Stomach (tissue), 19 donors: ENCODE data around the gene EXOC3. TPM values are rescaled to one million over a fixed set of nuclear protein-coding genes. Genes with fewer than 3 reads are reported as not detected.

Experiments used
- DNase-seq, 2 donors: peaks; one replicate each; pipeline versions ENCODE4 v3.0.0 to v3.0.0-alpha.2; 2013 to 2019
- H3K27ac ChIP-seq, 5 donors: fragments of 200-600 bp in 4 of 5; sonication (generic) in 4 of 5; one replicate each; pipeline ENCODE4 v1.5.1; 2013 to 2019; ENCODE audit warnings: mild to moderate bottlenecking in 1 of 5, moderate library complexity in 1 of 5
- H3K27me3 ChIP-seq, 3 donors: fragments of 200-600 bp; sonication (generic); one replicate each; pipeline ENCODE4 v1.5.1; 2017 to 2019; ENCODE audit warnings: mixed run types in 1 of 3
- H3K36me3 ChIP-seq, 4 donors: fragments of 200-600 bp; sonication (generic); 1 replicate in 3 of 4; 2 replicates in 1 of 4; pipeline ENCODE4 v1.5.1; 2016 to 2019
- H3K4me1 ChIP-seq, 4 donors: fragments of 200-600 bp; sonication (generic); one replicate each; pipeline ENCODE4 v1.5.1; 2016 to 2019
- H3K4me3 ChIP-seq, 4 donors: fragments of 200-600 bp; sonication (generic) in 3 of 4; one replicate each; pipeline ENCODE4 v1.5.1; 2016 to 2019; ENCODE audit warnings: mild to moderate bottlenecking in 1 of 4
- H3K9me3 ChIP-seq, 4 donors: fragments of 200-600 bp; sonication (generic); one replicate each; pipeline ENCODE4 v1.5.1; 2016 to 2019
- EP300 ChIP-seq: sonication (generic); formaldehyde crosslinking; IDR thresholded peaks from one replicate; pipeline ENCODE4 v1.6.1; 2017; ENCODE audit warnings: antibody characterized with exemption
- POLR2A ChIP-seq, 4 donors: fragments of 450-650 bp; IDR thresholded peaks; one replicate each; pipeline ENCODE4 v1.6.1; 2016; ENCODE audit warnings: antibody characterized with exemption in 4 of 4, control low read depth in 2 of 4, mild to moderate bottlenecking in 1 of 4, moderate library complexity in 1 of 4
- POLR2AphosphoS5 ChIP-seq, 3 donors: sonication (generic); formaldehyde crosslinking; IDR thresholded peaks; one replicate each; pipeline ENCODE4 v1.6.1; 2016; ENCODE audit warnings: antibody characterized with exemption in 3 of 3
- WGBS, 5 donors: extraction: QIAGEN DNeasy Blood & Tissue Kit in 3 of 5; methylation state at CpG; one replicate each; pipeline versions ENCODE4 v1.1.5 to v1.1.7; 2013 to 2018; 5-methylcytosine and 5-hydroxymethylcytosine counted together
- intact Hi-C: fragments of 100-400 bp; cut with DNase I; formaldehyde crosslinking; loops from one replicate; pipeline ENCODE4 v1.15.1; 2023; ENCODE audit warnings: low total_unique reads
- long read RNA-seq, 10 donors: transcript quantifications; one replicate each; lab custom pipeline, GENCODE V29; 2026
- polyA plus RNA-seq, 3 donors: library from polyadenylated mRNA; stranded (reverse); fragments of 200-250 nt; gene quantifications; one replicate each; pipeline ENCODE4 v1.2.3, GENCODE V29; 2013
- total RNA-seq, 5 donors: library from RNA; depleted of rRNA; stranded (reverse); fragments of >200 nt; gene quantifications; one replicate each; pipeline versions ENCODE4 v1.1.0 to v1.2.3, GENCODE V29; 2014 to 2016
- TF ChIP-seq, protein P1 (sequence below), 7 experiments: fragments of 450-650 bp in 4 of 7; fragments of 200-600 bp in 3 of 7; sonication (generic) in 3 of 7; IDR thresholded peaks; one replicate each; pipeline ENCODE4 v1.5.1; 2016 to 2019; ENCODE audit warnings: antibody characterized with exemption in 7 of 7, control low read depth in 2 of 7, mild to moderate bottlenecking in 1 of 7
- donor health status: healthy with polysubstance abuse.
- donor health status: Bipolar disorder and iron deficiency.
- donor health status: healthy.

Gene EXOC3
- total RNA-seq (100 to 1,000 TPM in 1 of 5 donors, 10 to 100 TPM in 4; 52.7 to 133 (median 77.7) TPM), polyA plus RNA-seq (10 to 100 TPM; 29.9 to 38.8 (median 33.6) TPM)
- long read RNA-seq, donor 1, partial matches to known transcripts, result 0 of 1 reads
- long read RNA-seq, donor 1, other reads (novel, unspliced or antisense), result 0 of 1 reads
- long read RNA-seq, donor 2, partial matches to known transcripts, result 0 of 6 reads
- long read RNA-seq, donor 2, other reads (novel, unspliced or antisense), result 0 of 6 reads
- long read RNA-seq, donor 3, partial matches to known transcripts, result 0 of 3 reads
- long read RNA-seq, donor 3, other reads (novel, unspliced or antisense), result 0 of 3 reads
- long read RNA-seq, donor 4, partial matches to known transcripts, result 0 of 1 reads
- long read RNA-seq, donor 4, other reads (novel, unspliced or antisense), result 0 of 1 reads
- long read RNA-seq, donor 5, partial matches to known transcripts, result 0 of 3 reads
- long read RNA-seq, donor 5, other reads (novel, unspliced or antisense), result 0 of 3 reads
- long read RNA-seq, donor 6, partial matches to known transcripts, result 0 of 9 reads
- long read RNA-seq, donor 6, other reads (novel, unspliced or antisense), result 6 of 9 reads
- long read RNA-seq, donor 7, partial matches to known transcripts, result 0 of 4 reads
- long read RNA-seq, donor 7, other reads (novel, unspliced or antisense), result 0 of 4 reads
- long read RNA-seq, donor 8, partial matches to known transcripts, result 10 of 10 reads
- long read RNA-seq, donor 8, other reads (novel, unspliced or antisense), result 0 of 10 reads
- long read RNA-seq, donor 9, partial matches to known transcripts, result 0 of 1 reads
- long read RNA-seq, donor 9, other reads (novel, unspliced or antisense), result 0 of 1 reads
- long read RNA-seq, donor 10, partial matches to known transcripts, result 0 of 2 reads
- long read RNA-seq, donor 10, other reads (novel, unspliced or antisense), result 0 of 2 reads

DNA sequence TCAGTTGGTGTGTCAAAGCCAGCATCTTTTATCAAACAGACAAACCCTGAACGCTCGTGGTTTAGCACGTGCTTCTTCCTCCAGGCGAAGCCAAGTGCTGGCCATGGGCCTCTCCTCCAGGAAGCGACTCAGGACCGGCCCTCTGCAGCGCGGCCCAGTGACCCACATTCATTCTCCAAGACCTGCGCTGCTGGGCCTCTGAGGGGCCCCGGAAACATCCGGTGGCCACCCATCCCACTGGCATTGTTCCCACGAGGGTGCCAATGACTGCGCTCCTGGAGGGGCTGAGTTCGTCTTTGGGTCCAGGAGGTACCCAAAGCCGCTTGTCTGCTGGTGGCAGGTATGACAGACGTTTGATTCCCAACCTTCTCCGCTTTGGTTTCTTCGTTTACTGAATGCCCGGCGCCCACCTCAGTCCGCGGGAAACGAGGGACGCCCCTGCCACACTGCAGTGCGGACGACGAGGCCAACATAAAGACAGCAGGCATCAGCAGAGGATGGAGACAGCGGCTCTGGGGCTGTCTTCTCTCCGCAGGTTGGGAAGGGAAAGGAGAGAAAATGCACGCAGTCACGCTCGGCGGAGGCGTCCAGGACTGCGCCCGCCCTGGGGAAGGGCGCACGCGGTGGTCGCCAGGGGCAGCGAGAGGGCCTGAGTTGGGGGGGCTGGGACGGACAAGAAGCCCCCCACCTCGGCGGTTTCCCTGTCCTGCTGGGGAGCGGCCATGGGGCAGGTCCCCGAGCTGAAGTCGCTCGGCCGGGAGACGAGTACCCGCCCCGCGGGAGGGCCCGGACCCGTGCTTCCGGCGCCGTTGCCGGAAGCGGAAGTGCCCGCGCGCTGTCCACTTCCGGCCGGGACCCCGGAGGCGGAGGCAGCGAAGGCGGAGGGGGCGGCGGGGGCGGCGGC, at the start of gene EXOC3:
TSS of gene EXOC3 (plus strand) at position 842 of the 904 bp plus-strand sequence. CDS start 3,030 bp downstream, outside the sequence.
- peaks cover 0 to 5% (median 0%) of the 10 kb centered on the region in 3 donors for H3K27me3 ChIP-seq
- peak within 1 kb of the TSS; percentile 71 to 96 (median 84) for H3K27ac ChIP-seq
- WGBS, 5 donors, result 2 to 7% (median 4%) methylated on average over 27 to 72 of the region's 73 CpGs
- peak; percentile 77 to 93 for DNase-seq
- TF ChIP-seq POLR2AphosphoS5 (IDR thresholded peaks at IDR 0.05) (peak; percentile 47 to 90 (median 73)), EP300 (no peak)
- TF ChIP-seq, protein P1, sequence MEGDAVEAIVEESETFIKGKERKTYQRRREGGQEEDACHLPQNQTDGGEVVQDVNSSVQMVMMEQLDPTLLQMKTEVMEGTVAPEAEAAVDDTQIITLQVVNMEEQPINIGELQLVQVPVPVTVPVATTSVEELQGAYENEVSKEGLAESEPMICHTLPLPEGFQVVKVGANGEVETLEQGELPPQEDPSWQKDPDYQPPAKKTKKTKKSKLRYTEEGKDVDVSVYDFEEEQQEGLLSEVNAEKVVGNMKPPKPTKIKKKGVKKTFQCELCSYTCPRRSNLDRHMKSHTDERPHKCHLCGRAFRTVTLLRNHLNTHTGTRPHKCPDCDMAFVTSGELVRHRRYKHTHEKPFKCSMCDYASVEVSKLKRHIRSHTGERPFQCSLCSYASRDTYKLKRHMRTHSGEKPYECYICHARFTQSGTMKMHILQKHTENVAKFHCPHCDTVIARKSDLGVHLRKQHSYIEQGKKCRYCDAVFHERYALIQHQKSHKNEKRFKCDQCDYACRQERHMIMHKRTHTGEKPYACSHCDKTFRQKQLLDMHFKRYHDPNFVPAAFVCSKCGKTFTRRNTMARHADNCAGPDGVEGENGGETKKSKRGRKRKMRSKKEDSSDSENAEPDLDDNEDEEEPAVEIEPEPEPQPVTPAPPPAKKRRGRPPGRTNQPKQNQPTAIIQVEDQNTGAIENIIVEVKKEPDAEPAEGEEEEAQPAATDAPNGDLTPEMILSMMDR (IDR thresholded peaks at IDR 0.05), result no peak
- intact Hi-C loops, result no loop called here
- H3K9me3 ChIP-seq, result no peaks in the 10 kb centered on the region
- peaks cover 13 to 23% (median 18%) of the 10 kb centered on the region in 4 donors for H3K36me3 ChIP-seq
- H3K4me3 ChIP-seq, result peak within 1 kb of the TSS; percentile 75 to 100 (median 96)
- peaks cover 18 to 48% (median 37%) of the 10 kb centered on the region in 4 donors for H3K4me1 ChIP-seq

DNA sequence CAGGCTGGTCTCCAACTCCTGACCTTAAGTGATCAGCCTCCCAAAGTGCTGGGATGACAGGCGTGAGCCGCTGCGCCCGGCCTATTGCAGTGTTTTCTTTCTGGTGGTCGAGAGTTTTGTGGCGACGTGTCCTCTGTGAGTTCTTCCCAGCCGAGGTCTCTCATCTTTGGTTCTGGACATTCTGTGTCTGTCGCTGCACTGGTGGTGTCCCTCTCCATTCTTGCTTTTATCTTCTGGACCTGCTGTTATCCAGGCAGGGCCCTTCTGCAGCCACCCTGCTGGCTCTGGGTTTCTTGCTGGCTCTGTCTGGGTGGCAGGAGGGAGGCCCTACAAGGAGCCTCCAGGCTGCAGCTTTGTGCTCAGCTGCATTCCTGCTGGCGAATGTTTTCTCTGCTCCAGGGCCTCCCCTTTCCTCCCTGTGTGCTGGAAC, 49.1 kb upstream of the EXOC3 start:
- no peak for DNase-seq
- H3K27ac ChIP-seq, result no peak overlapping the region
- H3K4me3 ChIP-seq, result no peak overlapping the region
- H3K36me3 ChIP-seq, result no peaks in the 10 kb centered on the region
- H3K27me3 ChIP-seq, result peaks cover 0 to 15% (median 1%) of the 10 kb centered on the region in 3 donors
- peaks cover 0 to under 1% (median 0%) of the 10 kb centered on the region in 4 donors for H3K4me1 ChIP-seq
- WGBS, 5 donors, result 79 to 92% (median 89%) methylated on average over 10 of the region's 10 CpGs
- intact Hi-C loops, result no loop called here
- H3K9me3 ChIP-seq, result no peaks in the 10 kb centered on the region
- TF ChIP-seq EP300, result no peak
- TF ChIP-seq POLR2A (IDR thresholded peaks at IDR 0.05), result no peak
- TF ChIP-seq POLR2AphosphoS5 (IDR thresholded peaks at IDR 0.05), result no peak

DNA sequence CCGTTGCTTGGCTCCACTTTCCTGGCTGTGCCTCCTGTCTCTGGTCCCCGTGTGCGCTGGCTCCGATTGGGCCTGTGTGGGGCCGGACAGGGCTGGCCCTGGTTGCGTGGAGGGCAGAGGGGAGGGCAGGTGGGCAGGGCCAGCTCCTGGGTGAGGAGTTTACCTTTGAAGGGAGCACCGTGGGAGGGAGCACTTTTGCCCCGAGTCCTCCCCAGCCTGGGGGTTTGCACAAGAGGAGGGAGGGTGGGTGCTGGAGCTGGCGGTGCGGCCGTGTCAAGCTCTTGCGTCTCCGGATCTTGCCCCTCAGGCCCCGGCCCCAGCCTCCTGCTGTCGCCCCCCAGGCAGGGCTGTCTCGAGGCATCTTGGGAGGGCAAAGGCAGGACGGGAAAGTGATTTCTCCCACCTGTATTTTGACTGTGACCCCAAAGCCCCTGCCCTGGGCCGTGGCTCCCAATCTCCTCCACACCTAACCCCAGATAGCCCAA, 48.3 kb upstream of the EXOC3 start:
- H3K4me1 ChIP-seq, result peaks cover 4 to 9% (median 5%) of the 10 kb centered on the region in 4 donors
- peaks cover 0 to 15% (median 0%) of the 10 kb centered on the region in 3 donors for H3K27me3 ChIP-seq
- H3K9me3 ChIP-seq, result no peaks in the 10 kb centered on the region
- intact Hi-C loops, result no loop called here
- no peaks in the 10 kb centered on the region for H3K36me3 ChIP-seq
- TF ChIP-seq, protein P1 (IDR thresholded peaks at IDR 0.05), result no peak
- TF ChIP-seq EP300, result no peak
- WGBS, 5 donors, result 77 to 82% (median 78%) methylated on average over 14 to 18 of the region's 18 CpGs
- H3K4me3 ChIP-seq, result no peak overlapping the region
- H3K27ac ChIP-seq, result peak overlapping the region in 1 of 5 donors; percentile 42
- DNase-seq, result no peak

DNA sequence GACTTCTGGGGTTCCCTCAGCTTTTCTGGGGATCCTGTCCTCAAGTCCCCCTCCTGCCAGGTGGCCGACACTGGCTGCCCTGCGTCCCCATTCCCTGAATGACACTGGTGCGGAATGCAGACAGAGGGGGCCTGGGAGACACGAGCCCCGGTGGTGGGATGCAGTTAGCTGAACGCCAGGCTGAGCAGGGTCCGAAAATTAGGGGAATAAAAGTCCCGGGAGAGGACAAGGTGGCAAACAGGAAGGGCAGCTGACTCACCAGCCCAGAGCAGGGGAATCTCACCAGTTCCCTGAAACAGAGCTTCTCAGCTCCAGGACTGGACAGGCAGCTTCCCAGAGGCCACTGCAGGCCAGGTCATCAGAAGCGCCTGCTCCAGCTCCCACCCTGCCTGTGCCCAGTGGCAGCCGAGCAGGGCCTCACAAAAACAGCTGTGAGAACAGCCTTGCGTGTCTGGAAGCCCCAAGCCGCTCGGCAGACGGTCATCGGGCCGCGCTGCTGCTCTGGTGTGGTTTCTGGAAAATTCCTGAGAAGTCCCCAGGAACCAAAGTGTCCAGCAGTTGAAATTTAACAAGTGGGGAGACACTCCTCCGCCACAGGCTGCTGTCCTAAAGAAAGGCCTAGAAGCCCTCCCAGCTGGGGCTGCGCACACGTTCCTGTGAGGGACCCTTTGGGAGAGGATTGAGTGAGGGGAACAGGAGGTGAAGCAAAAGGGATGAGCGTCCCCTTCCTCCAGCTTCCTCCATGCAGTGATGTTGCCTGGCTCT, 47.6 kb upstream of the EXOC3 start:
- 71 to 78% (median 75%) methylated on average over 16 to 21 of the region's 21 CpGs for WGBS, 5 donors
- peak overlapping the region in 3 of 5 donors; percentile 8 to 42 (median 29) for H3K27ac ChIP-seq
- intact Hi-C loops, result no loop called here
- H3K36me3 ChIP-seq, result no peaks in the 10 kb centered on the region
- H3K9me3 ChIP-seq, result no peaks in the 10 kb centered on the region
- H3K27me3 ChIP-seq, result peaks cover 0 to 21% (median 0%) of the 10 kb centered on the region in 3 donors
- TF ChIP-seq POLR2A (IDR thresholded peaks at IDR 0.05), result no peak
- TF ChIP-seq, protein P1 (IDR thresholded peaks at IDR 0.05), result no peak
- no peak for TF ChIP-seq EP300
- TF ChIP-seq POLR2AphosphoS5 (IDR thresholded peaks at IDR 0.05), result no peak
- H3K4me3 ChIP-seq, result no peak overlapping the region
- H3K4me1 ChIP-seq, result peaks cover 10 to 13% (median 11%) of the 10 kb centered on the region in 4 donors
- peak; percentile 23 to 58 for DNase-seq
